ENCODE results near the gene DOCK3. TPM values are rescaled to one million over a fixed set of nuclear protein-coding genes. Genes with fewer than 3 reads are reported as not detected.

DOCK3 gene
- total and polyA plus RNA-seq, 2 of the 4 experiments (the other 2 are of a cell fraction), result under 0.01 to 0.12 TPM

- Histone ChIP-seq H3K56ac (ENCODE audit: extremely low read depth, insufficient read depth, low read length) (no peak overlapping the region), H3K14ac (replicated peaks; ENCODE audit: low read depth, low read length) (no peak overlapping the region), H2BK20ac (ENCODE audit: low read depth, low read length) (no peak overlapping the region), H3K79me1 (ENCODE audit: low read depth in 1 of 2, low read length in 2 of 2) (no peaks in the 10 kb centered on the region), H3K36me3 (ENCODE audit: control insufficient read depth, insufficient read depth, low read length) (no peaks in the 10 kb centered on the region), H4K8ac (ENCODE audit: low read depth in 2 of 2, low read length in 2 of 2) (no peak overlapping the region), H3K27ac (ENCODE audit: insufficient read depth, low read length) (no peak overlapping the region), H2AK9ac (replicated peaks; ENCODE audit: low read depth, low read length, poor library complexity) (no peak overlapping the region), H3K27me3 (ENCODE audit: control insufficient read depth, insufficient read depth, low read length) (no peaks in the 10 kb centered on the region), H3K9me1 (ENCODE audit: insufficient read depth, low read length) (no peaks in the 10 kb centered on the region), H3K4me3 (ENCODE audit: insufficient read depth, low read depth, low read length) (no peak overlapping the region), H3K4me2 (ENCODE audit: low read depth, low read length) (no peak overlapping the region), H2AFZ (replicated peaks; ENCODE audit: low read length, poor library complexity) (no peak overlapping the region), H3K9ac (ENCODE audit: low read depth, low read length) (no peak overlapping the region), H4K5ac (ENCODE audit: low read depth, low read length) (no peak overlapping the region), H2BK5ac (ENCODE audit: low read depth, low read length, poor library complexity, severe bottlenecking) (no peak overlapping the region), H3K4ac (ENCODE audit: low read depth, low read length) (no peak overlapping the region), H3K23ac (ENCODE audit: low read depth, low read length) (no peak overlapping the region), H2BK15ac (ENCODE audit: low read depth, low read length) (no peak overlapping the region), H3K4me1 (ENCODE audit: control insufficient read depth, insufficient read depth, low read length) (no peaks in the 10 kb centered on the region), H3K18ac (ENCODE audit: low read depth, low read length) (no peak overlapping the region), H3K9me3 (ENCODE audit: control insufficient read depth, insufficient read depth, low read length) (no peaks in the 10 kb centered on the region), H2AK5ac (ENCODE audit: low read depth, low read length) (no peak overlapping the region), H4K91ac (ENCODE audit: insufficient read depth, low read depth, low read length) (no peak overlapping the region), H2BK120ac (ENCODE audit: low read depth, low read length) (no peak overlapping the region), H4K20me1 (ENCODE audit: insufficient read depth, low read length) (no peaks in the 10 kb centered on the region)
- DNase-seq (no peak), ATAC-seq (ENCODE audit: low read depth) (no peak)
- ChIA-PET POLR2A (ENCODE audit: unreplicated experiment) (no interaction called here), CTCF (no interaction called here)
- no TSS peak for BruUV-seq (replicated peaks)
- TF ChIP-seq RCOR1 (IDR thresholded peaks at IDR 0.05; ENCODE audit: insufficient replicate concordance, low read length), result no peak
- TF ChIP-seq MAZ (IDR thresholded peaks at IDR 0.05; ENCODE audit: borderline replicate concordance, low read depth, low read length), result no peak
- TF ChIP-seq RAD21 (IDR thresholded peaks at IDR 0.05; ENCODE audit: low read length), result no peak
- TF ChIP-seq, protein P1, sequence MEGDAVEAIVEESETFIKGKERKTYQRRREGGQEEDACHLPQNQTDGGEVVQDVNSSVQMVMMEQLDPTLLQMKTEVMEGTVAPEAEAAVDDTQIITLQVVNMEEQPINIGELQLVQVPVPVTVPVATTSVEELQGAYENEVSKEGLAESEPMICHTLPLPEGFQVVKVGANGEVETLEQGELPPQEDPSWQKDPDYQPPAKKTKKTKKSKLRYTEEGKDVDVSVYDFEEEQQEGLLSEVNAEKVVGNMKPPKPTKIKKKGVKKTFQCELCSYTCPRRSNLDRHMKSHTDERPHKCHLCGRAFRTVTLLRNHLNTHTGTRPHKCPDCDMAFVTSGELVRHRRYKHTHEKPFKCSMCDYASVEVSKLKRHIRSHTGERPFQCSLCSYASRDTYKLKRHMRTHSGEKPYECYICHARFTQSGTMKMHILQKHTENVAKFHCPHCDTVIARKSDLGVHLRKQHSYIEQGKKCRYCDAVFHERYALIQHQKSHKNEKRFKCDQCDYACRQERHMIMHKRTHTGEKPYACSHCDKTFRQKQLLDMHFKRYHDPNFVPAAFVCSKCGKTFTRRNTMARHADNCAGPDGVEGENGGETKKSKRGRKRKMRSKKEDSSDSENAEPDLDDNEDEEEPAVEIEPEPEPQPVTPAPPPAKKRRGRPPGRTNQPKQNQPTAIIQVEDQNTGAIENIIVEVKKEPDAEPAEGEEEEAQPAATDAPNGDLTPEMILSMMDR (conservative IDR thresholded peaks at IDR 0.05; ENCODE audit: low read depth, low read length), result no peak
- no peak for TF ChIP-seq FOS (IDR thresholded peaks at IDR 0.05; ENCODE audit: low read depth, low read length)
- TF ChIP-seq NFE2L2 (IDR thresholded peaks at IDR 0.05; ENCODE audit: low read depth, low read length), result no peak
- TF ChIP-seq, protein P2, sequence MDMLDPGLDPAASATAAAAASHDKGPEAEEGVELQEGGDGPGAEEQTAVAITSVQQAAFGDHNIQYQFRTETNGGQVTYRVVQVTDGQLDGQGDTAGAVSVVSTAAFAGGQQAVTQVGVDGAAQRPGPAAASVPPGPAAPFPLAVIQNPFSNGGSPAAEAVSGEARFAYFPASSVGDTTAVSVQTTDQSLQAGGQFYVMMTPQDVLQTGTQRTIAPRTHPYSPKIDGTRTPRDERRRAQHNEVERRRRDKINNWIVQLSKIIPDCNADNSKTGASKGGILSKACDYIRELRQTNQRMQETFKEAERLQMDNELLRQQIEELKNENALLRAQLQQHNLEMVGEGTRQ (IDR thresholded peaks at IDR 0.05; ENCODE audit: low read depth, low read length), result no peak
- no peak for TF ChIP-seq SMC3 (IDR thresholded peaks at IDR 0.05; ENCODE audit: low read depth, low read length)
- TF ChIP-seq RFX5 (IDR thresholded peaks at IDR 0.05; ENCODE audit: low read depth, low read length), result no peak
- no peak for TF ChIP-seq MAFK (IDR thresholded peaks at IDR 0.05; ENCODE audit: low read depth, low read length)
- TF ChIP-seq MXI1 (IDR thresholded peaks at IDR 0.05; ENCODE audit: borderline replicate concordance, low read depth, low read length), result no peak
- TF ChIP-seq CHD1 (IDR thresholded peaks at IDR 0.05; ENCODE audit: low read depth, low read length), result no peak
- TF ChIP-seq POLR2A (IDR thresholded peaks at IDR 0.05; ENCODE audit: low read depth, low read length), result no peak
- TF ChIP-seq ELK1 (IDR thresholded peaks at IDR 0.05; ENCODE audit: borderline replicate concordance, low read depth, low read length), result no peak
- TF ChIP-seq BHLHE40 (IDR thresholded peaks at IDR 0.05; ENCODE audit: low read depth, low read length), result no peak
- no peak for TF ChIP-seq CEBPB (IDR thresholded peaks at IDR 0.05; ENCODE audit: low read depth, low read length)
- in situ Hi-C loops (cut with MboI; ENCODE audit: low sequenced_read_pairs) (no loop called here), intact Hi-C loops (cut with micrococcal nuclease) (no loop called here), dilution Hi-C loops (cut with HindIII; ENCODE audit: low sequenced_read_pairs, unreplicated experiment) (no loop called here)
- no CpG with 5 or more reads among the region's 4 CpGs for WGBS, 2 experiments (ENCODE audit: extremely low coverage in 2 of 2, insufficient read length in 1 of 2)
Measured at GRCh38 chr3:50724831-50725230, 50.1 kb downstream of the DOCK3 start.

Data from IMR-90 (cell line).